Measurements from ENCODE around the gene SLC25A11.

GRCh38 chr17:4974115-4974670, 34.3 kb upstream of the SLC25A11 start:
- TF ChIP-seq, protein P1, sequence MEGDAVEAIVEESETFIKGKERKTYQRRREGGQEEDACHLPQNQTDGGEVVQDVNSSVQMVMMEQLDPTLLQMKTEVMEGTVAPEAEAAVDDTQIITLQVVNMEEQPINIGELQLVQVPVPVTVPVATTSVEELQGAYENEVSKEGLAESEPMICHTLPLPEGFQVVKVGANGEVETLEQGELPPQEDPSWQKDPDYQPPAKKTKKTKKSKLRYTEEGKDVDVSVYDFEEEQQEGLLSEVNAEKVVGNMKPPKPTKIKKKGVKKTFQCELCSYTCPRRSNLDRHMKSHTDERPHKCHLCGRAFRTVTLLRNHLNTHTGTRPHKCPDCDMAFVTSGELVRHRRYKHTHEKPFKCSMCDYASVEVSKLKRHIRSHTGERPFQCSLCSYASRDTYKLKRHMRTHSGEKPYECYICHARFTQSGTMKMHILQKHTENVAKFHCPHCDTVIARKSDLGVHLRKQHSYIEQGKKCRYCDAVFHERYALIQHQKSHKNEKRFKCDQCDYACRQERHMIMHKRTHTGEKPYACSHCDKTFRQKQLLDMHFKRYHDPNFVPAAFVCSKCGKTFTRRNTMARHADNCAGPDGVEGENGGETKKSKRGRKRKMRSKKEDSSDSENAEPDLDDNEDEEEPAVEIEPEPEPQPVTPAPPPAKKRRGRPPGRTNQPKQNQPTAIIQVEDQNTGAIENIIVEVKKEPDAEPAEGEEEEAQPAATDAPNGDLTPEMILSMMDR (IDR thresholded peaks at IDR 0.05) = no peak
- no peak for TF ChIP-seq POLR2A (IDR thresholded peaks at IDR 0.05)

Data from right lobe of liver (tissue), 4 donors.